OCI-LY3 (cell line): ENCODE results near the gene TPRG1.

Source experiments
- H2AFZ ChIP-seq: fragments of 200-600, 300-600 bp; shearing (Covaris generic); 2 replicates; pipeline ENCODE4 v1.6.0; 2014; ENCODE audit warnings: antibody characterized with exemption, low read depth, low read length
- H3K27ac ChIP-seq: fragments of 200-600, 300-600 bp; sonication (generic); 2 replicates; pipeline ENCODE4 v1.5.1; 2014; ENCODE audit warnings: mild to moderate bottlenecking, low read length, moderate library complexity, mixed read lengths
- H3K27me3 ChIP-seq: fragments of 200-600, 300-600 bp; sonication (generic); 2 replicates; pipeline ENCODE4 v1.6.1; 2014; ENCODE audit warnings: low read depth, low read length, mixed read lengths
- H3K36me3 ChIP-seq: fragments of 200-600, 300-600 bp; sonication (generic); replicated peaks from 2 replicates; pipeline ENCODE3; 2014; ENCODE audit warnings: low read depth, low read length, mixed read lengths
- H3K4me1 ChIP-seq: fragments of 300-600, 200-600 bp; sonication (generic); 2 replicates; pipeline ENCODE4 v1.6.1; 2014; ENCODE audit warnings: low read length, mixed read lengths
- H3K4me2 ChIP-seq: fragments of 200-600, 300-600 bp; sonication (generic); 2 replicates; pipeline ENCODE4 v1.6.1; 2014; ENCODE audit warnings: low read length, mixed read lengths
- H3K4me3 ChIP-seq: fragments of 300-600, 200-600 bp; sonication (generic); 2 replicates; pipeline ENCODE4 v1.5.1; 2014; ENCODE audit warnings: antibody characterized with exemption, mild to moderate bottlenecking, low read length, moderate library complexity
- H3K79me2 ChIP-seq: fragments of 300-600, 200-600 bp; shearing (Covaris generic); 2 replicates; pipeline ENCODE4 v1.6.1; 2014; ENCODE audit warnings: mild to moderate bottlenecking, low read length, mixed read lengths
- H3K9ac ChIP-seq: fragments of 300-600, 200-600 bp; shearing (Covaris generic); 2 replicates; pipeline ENCODE4 v1.6.0; 2014; ENCODE audit warnings: mild to moderate bottlenecking, low read length, moderate library complexity
- H3K9me3 ChIP-seq: fragments of 200-600, 300-600 bp; shearing (Covaris generic); 2 replicates; pipeline ENCODE4 v1.6.1; 2014; ENCODE audit warnings: low read length, mixed read lengths; ENCODE audit not compliant: insufficient read depth
- H4K20me1 ChIP-seq: fragments of 200-600, 300-600 bp; sonication (generic); 2 replicates; pipeline ENCODE4 v1.6.1; 2016; ENCODE audit warnings: low read length, mixed read lengths; ENCODE audit not compliant: insufficient read depth
- EZH2phosphoT487 ChIP-seq: fragments of 200-600 bp; shearing (Covaris generic); IDR thresholded peaks from 2 replicates; pipeline ENCODE4 v1.6.1; 2018; ENCODE audit warnings: antibody characterized with exemption, mixed run types, low read depth
- TF ChIP-seq, protein P1 (sequence below): fragments of 200-600, 300-600 bp; sonication (generic); IDR thresholded peaks from 2 replicates; pipeline ENCODE4 v1.5.1; 2014; ENCODE audit warnings: antibody characterized with exemption, low read length, low read depth

The TPRG1 gene

DNA sequence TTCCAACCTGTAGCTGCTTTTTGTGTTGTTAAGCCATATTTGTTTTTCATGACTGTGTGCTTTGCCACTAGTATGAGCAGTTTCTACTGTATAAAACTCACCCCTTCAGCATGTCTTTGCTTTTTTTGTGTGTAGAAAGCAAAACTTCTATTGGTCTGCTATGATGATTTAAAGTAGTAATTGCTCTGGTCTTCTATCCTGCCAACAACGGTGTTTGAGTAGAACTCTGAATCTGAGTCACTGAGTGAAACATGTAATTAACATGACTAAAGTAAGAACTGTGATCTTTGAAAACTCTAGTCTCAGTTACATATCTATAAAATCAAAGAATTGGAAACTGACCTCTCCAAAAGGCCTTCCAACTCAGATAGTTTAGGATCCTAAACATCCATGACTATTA is 133.6 kb downstream of the TPRG1 start:
- H2AFZ ChIP-seq = no peak overlapping the region
- no peaks in the 10 kb centered on the region for H3K79me2 ChIP-seq
- H3K9ac ChIP-seq = no peak overlapping the region
- no peaks in the 10 kb centered on the region for H3K36me3 ChIP-seq
- no peaks in the 10 kb centered on the region for H3K27me3 ChIP-seq
- H3K27ac ChIP-seq = peak overlapping the region; percentile 3; the same call in 1 of the 2 replicates
- H3K4me1 ChIP-seq = peaks cover 54% of the 10 kb centered on the region
- no peaks in the 10 kb centered on the region for H3K9me3 ChIP-seq
- no peak for TF ChIP-seq EZH2phosphoT487
- TF ChIP-seq, protein P1, sequence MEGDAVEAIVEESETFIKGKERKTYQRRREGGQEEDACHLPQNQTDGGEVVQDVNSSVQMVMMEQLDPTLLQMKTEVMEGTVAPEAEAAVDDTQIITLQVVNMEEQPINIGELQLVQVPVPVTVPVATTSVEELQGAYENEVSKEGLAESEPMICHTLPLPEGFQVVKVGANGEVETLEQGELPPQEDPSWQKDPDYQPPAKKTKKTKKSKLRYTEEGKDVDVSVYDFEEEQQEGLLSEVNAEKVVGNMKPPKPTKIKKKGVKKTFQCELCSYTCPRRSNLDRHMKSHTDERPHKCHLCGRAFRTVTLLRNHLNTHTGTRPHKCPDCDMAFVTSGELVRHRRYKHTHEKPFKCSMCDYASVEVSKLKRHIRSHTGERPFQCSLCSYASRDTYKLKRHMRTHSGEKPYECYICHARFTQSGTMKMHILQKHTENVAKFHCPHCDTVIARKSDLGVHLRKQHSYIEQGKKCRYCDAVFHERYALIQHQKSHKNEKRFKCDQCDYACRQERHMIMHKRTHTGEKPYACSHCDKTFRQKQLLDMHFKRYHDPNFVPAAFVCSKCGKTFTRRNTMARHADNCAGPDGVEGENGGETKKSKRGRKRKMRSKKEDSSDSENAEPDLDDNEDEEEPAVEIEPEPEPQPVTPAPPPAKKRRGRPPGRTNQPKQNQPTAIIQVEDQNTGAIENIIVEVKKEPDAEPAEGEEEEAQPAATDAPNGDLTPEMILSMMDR = no peak
- H3K4me3 ChIP-seq = peak overlapping the region; percentile 2; the same call in 1 of the 2 replicates
- peak overlapping the region; percentile 47 for H3K4me2 ChIP-seq
- H4K20me1 ChIP-seq = no peaks in the 10 kb centered on the region

DNA sequence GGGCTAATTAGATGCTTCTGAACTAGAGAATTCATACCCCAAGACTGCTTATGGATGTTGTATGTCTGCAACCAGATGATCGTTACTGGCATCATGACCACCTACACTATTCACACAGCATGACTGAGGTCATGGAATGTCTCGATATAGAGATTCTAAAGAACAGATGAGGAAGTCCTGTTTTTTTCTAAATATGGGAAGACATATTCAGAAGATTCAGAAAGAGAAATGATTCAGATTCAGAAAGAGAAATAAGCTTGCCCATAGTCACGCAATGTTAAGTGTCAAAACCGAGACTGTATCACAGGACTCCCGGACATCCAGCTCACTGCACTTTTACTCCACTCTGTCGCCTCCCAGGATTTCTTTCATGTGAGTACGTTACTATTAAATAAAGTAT is 136.2 kb downstream of the TPRG1 start:
- Histone ChIP-seq H3K36me3 (no peaks in the 10 kb centered on the region), H3K9me3 (no peaks in the 10 kb centered on the region), H3K9ac (peak overlapping the region; percentile 43), H3K4me2 (peak overlapping the region; percentile 84), H3K79me2 (no peaks in the 10 kb centered on the region), H3K4me3 (peak overlapping the region; percentile 72), H3K27ac (peak overlapping the region; percentile 39), H2AFZ (peak overlapping the region; percentile 63), H3K27me3 (no peaks in the 10 kb centered on the region), H3K4me1 (peaks cover 54% of the 10 kb centered on the region), H4K20me1 (no peaks in the 10 kb centered on the region)
- TF ChIP-seq, protein P1 = no peak
- TF ChIP-seq EZH2phosphoT487 = no peak

DNA sequence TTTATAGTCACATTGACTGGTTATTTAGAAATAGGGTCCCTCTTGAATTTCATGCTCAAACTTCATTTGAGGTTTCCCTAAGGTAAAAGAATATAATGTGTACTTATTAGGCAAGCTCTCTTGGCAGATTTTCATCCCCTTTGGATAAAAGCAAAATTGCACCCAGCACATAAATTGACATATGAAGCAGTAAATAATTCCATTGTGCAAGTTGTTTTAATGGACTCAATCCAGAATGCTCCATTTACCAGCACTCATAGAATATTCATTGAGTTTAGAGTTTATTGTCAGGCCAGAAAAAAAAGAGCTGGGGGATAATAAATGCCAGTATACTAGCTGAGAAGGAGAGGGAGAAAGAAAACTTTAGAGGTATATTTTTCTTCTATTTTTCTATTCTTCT is 136.8 kb downstream of the TPRG1 start:
- H3K9ac ChIP-seq = peak overlapping the region; percentile 43
- no peak for TF ChIP-seq EZH2phosphoT487
- TF ChIP-seq, protein P1 = no peak
- H3K27me3 ChIP-seq = no peaks in the 10 kb centered on the region
- H3K4me3 ChIP-seq = peak overlapping the region; percentile 72
- H3K79me2 ChIP-seq = no peaks in the 10 kb centered on the region
- H4K20me1 ChIP-seq = no peaks in the 10 kb centered on the region
- H3K4me1 ChIP-seq = peaks cover 54% of the 10 kb centered on the region
- H2AFZ ChIP-seq = peak overlapping the region; percentile 63
- H3K9me3 ChIP-seq = no peaks in the 10 kb centered on the region
- H3K4me2 ChIP-seq = peak overlapping the region; percentile 84
- peak overlapping the region; percentile 39 for H3K27ac ChIP-seq
- H3K36me3 ChIP-seq = no peaks in the 10 kb centered on the region

DNA sequence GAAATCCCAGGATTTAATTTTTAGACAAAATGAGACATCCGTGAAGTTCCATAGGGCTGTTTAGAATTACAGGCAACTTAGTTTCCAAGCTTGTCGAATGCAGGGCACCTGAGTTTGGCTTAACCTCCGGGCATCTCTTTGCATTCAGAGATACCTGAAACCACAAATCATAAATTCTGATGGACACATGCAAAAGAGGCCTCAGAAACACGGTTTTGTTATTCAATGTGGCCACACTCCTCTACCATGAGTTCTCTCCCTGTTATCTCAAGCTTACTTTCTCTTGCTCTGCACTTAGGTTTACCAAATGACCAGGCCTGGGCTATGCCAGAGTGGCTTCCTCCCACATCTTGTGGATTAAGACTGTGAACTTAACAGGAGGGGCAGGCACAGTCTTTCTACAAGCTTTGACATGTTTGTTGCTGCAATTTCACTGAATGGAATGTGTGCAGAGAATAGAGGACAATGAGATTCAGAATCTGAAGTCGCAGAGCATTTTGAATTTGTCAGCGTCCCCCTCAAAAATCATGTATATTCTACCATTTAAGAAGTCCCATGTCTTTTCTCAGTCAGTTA is 137.7 kb downstream of the TPRG1 start:
- peaks cover 54% of the 10 kb centered on the region for H3K4me1 ChIP-seq
- no peak overlapping the region for H3K9ac ChIP-seq
- H4K20me1 ChIP-seq = no peaks in the 10 kb centered on the region
- H3K27ac ChIP-seq = no peak overlapping the region
- TF ChIP-seq, protein P1 = no peak
- TF ChIP-seq EZH2phosphoT487 = no peak
- 0 out of 2 replicates have a peak overlapping the region, but pooled peaks have one; percentile 37 for H2AFZ ChIP-seq
- peak overlapping the region; percentile 21 for H3K4me2 ChIP-seq
- H3K79me2 ChIP-seq = no peaks in the 10 kb centered on the region
- H3K27me3 ChIP-seq = no peaks in the 10 kb centered on the region
- no peaks in the 10 kb centered on the region for H3K36me3 ChIP-seq
- H3K4me3 ChIP-seq = 0 out of 2 replicates have a peak overlapping the region, but pooled peaks have one; percentile 7
- H3K9me3 ChIP-seq = no peaks in the 10 kb centered on the region
